ENCODE measurements around the gene L2HGDH.

The L2HGDH gene

GRCh38 chr14:50285861-50286260, 26.2 kb downstream of the L2HGDH start:
- no peak for DNase-seq

- no peak for DNase-seq
Measured at GRCh38 chr14:50272498-50272897, 39.5 kb downstream of the L2HGDH start.

DNA sequence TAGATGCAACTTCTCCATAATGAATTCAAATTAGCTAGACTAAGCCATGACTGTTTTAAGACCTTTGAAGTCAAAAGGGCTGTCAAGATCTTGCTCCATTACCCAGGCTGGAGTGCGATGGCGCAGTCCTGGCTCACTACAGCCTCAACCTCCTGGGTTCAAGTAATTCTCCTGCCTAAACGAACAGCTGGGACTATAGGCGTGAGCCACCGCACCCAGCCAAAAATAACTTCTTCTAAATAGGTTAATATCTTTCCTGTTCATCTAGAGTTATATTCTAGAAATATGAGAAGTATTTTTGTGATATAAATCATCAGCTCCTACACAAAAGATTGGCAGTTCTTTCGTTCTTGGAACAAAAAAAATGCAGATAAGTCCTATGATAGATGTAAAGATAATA, 41.1 kb downstream of the L2HGDH start:
- no peak for DNase-seq

DNA sequence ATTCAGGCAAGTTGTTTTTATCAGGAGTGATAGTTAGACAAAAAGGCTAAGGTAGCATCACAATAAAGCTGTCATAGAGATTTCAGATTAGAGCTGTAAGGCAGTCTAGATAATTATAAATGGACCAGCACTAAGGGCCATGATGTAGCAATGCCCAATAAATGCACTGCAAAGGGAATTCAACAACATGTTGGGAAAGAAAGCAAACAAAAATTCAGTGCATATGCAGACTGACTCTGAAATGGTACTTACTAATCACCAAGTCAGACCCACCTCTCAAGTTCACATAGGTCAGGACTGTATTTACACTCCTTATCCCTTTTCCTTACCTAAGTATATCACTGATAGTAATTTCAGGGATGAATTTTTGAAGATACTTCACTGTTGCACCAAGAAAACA, 47.0 kb downstream of the L2HGDH start:
- no peak for DNase-seq

DNA sequence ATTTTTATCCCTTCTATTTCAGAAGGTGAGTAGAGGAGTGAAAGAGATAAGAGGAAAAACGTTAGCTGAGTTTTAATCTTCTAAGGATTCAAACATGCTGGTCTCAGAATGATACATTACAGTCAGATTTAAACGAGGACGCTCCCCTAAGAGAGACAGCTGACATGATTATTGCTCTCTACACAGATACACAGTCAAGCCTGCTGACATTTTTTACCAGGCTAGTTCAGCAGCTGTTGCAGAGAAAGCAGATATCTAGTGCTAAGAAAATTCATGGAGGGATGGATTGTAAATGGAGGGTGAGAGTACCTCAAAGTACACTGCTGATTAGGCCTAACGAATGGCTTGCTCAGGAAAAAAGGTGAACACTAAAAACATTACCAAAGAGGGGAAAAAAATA, 48.7 kb downstream of the L2HGDH start:
- no peak for DNase-seq

GRCh38 chr14:50262865-50263264, 49.2 kb downstream of the L2HGDH start:
- no peak for DNase-seq

DNA sequence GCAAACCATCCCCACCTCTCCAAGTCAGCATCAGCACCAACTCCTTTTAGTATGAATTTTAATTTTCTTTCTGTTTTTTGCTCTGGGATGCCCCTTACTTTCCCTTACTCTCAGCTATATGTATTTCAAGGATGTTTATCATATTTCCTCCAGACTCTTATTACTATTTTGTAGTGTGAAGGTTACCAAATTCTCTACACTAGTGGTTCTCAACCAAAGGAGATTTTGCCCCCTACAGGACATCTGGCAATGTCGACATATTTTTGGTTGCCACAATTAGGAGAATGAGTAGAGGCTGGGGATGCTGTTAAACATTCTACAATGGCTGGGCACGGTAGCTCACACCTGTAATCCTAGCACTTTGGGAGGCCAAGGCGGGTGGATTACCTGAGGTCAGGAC, 51.5 kb downstream of the L2HGDH start:
- DNase-seq: peak; percentile 35

GRCh38 chr14:50260072-50260471, 52.0 kb downstream of the L2HGDH start:
- no peak for DNase-seq

DNA sequence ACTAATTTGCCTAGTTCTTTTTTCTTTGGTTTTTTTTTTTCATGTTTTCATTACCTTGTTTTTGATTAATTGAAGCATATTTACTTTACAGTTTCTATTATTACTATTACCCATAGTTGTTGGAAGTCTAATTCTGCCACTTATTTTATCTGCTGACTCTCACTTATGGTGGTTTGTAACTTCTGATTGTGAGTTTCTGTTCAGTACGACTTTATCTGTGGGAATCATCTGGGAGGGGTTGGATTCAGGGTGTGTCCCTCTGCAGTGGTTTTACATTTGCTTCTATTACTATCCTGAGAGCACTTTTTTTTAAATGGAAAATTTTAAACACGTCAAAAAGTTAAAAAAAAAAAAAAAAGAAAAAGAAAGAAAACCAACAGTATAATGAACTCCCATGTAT, 54.3 kb downstream of the L2HGDH start:
- DNase-seq: no peak

DNA sequence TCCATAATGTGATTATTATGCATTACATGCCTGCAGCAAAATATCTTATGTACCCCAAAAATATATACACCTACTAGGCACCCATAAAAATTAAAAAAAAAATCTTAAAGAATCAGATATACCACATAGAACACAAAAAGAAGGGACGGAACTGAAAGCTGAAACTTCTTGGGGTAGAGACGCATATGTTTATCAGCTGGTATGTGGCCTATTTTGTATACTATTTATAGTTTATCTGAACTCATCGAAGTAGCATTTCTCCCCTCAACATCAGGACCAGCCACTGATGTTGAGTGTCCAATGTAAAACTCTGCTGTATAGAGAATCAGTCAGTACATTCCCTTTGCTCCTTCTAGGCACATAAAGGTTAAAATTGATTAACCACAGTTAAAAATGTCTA, 57.8 kb downstream of the L2HGDH start:
- DNase-seq: no peak

DNA sequence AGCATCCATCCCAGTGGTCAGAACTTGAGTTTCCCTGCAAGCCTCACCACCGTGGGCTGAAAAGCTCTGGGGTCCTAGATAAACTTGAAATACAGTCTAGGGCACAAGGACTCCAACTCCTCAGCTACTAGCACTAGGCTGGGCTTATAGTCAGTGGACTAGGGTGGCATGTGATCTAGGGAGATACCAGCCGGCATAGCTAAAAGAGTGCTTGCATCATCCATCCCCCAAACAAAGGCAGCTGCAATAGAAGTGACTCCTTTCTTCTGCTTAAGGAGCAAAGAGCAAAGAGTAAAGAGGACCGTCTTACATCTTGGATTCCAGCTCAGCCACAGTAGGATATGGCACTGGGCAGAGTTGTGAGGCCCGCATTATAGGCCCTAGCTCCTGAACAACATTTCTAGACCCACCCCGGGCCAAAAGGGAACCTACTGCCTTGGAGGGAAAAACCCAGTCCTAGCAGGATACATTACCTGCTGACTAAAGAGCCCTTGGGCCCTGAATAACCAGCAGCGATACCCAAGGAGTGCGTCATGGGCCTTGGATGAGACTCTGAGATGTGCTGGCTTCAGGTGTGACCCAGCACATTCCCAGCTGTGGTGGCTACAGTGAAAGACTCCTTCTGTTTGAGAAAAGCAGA, 62.8 kb downstream of the L2HGDH start:
- DNase-seq: no peak

DNA sequence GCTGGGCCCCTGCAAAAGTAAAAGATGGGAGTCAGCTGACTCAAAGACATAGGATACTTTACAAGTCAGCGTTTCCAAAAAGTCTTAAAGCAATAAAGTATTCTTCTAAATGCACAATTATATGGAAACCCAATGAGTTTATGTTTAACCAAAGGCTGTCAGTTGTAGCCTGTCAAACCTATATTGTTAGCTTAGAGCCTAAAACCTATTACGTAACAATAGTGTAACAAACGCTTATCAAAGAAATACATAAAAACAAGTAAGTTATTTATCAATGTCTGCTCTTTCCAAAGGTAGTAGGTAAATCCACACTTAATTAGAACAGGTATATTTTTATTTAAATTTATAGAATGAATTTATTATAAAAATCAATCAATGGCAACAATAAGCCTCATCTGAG, 64.8 kb downstream of the L2HGDH start:
- no peak for DNase-seq

DNA sequence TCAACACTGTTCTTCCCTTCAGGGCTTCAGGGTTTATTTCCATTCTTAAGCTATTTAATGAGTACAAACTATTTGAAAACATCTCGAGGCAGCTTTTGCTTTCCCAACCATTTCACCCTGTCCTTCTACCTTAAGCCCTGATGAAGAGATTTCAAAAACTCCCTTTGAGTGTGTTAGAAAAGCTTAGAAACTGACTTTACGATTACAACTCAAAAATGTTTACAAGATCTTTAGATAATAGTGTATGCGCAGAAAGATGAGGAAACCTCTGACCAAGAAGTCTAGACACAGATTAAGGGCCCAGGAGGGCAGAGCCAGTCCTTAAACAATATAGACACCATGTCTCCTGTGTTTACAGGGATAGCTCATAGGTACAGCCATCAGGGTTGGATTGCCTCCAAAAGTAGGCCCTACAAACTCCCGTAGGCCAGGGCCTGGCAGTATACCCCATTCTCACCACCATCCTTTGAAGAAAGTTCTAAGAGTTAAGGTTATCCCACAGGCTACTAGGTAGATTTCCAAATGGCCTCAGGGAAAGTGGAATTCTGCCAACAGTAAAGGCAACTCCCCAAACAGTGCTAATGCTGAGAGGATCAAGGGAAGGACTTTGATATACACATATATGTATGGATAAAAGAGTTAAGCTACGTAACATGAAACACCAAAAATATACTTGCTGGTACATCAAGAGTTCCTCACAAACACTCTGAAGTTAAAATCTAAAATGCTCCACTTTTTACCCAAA, 69.3 kb downstream of the L2HGDH start:
- DNase-seq: no peak

DNA sequence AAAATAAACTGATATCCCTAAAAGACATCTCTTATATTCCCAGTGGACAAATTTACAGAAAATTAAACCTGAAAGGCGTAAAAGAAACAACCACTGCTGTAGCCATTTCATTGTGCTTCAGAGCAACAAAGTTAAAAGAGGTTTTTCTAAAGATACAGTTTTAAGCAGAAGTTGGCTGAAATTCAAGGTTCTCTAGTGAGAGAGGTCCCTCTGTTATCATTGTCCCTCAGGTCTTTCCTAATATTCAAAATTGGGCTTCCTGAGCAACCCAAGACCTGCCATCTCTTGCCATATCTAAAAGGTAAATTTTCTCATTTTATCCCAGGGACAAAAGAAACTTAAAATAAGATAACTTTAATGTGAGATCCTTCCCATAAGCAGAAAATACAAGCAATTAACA, 69.9 kb downstream of the L2HGDH start:
- no peak for DNase-seq

- DNase-seq: no peak
Measured at GRCh38 chr14:50237427-50237826, 74.6 kb downstream of the L2HGDH start.

- no peak for DNase-seq
Measured at GRCh38 chr14:50233951-50234250, 78.1 kb downstream of the L2HGDH start.

DNA sequence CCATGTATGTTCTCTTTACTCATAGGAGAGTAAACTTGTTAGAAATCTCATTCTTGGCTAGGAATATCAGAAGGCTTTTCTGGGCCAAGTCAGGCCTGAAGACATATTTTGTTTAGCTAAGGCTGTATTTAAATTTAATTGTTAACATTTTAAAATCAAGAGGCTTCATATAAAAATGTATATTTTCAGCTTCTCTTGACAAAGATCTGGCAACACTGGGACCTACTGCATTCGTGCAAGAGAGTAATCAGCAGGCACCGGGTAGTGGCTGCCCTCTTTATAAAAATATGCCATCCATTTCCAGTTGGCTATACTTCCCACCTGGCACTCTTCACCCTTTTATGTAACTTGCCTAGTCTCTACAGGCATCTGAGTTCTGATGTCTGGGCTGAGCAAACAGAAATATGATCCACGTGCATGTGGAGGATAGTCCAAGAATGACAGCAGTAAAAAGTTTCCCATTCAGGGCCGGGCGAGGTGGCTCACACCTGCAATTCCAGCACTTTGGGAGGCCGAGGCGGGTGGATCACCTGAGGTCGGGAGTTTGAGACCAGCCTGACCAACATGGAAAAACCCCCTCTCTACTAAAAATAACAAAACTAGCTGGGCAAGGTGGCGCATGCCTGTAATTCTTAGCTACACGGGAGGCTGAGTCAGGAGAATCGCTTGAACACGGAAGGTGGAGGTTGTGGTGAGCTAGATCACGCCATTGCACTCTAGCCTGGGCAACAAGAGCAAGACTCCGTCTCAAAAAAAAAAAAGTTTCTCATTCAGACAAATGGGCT, 78.7 kb downstream of the L2HGDH start:
- no peak for DNase-seq

GRCh38 chr14:50232276-50232642, 79.8 kb downstream of the L2HGDH start:
- peak; percentile 56 for DNase-seq

DNA sequence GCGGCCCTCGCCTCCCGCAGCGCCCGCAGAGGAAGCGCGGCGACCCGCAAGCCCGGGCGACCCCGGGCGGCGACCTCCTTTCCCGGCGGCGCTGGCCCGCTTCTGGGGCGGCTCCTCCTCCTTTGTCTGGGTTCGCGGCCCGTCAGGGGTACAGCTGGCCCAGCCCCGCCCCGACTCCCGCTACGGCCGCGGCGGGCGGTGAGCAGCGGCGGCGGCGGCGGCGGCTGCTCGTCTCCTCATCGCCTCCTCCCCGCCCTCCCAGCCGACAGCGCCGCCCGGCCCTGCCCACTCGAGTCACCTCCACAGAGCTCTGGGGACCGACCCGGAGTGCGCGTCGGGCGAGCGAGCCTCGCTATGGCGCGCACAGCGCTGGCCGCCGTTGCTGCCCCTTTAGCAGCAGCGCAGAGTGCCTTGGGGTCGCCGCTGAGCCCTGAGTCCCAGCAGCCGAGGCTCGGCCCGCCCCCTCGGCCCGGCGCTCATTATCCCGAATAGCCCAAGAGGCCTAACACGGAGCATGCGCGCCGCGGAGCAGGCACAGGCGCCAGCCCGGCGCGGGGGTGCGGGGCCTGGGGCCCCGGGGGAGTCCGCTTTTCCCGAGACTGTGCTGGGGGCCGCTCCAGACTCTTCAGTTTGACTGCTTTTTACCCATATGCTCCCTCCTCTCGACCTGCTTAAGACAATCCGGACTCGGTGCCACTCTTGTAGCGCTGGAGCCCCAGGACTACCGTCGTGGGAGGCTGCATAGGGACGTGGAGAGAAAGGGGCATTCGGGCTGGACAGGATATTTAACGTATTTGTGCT, 80.4 kb downstream of the L2HGDH start, which contains the start of gene SOS2:
SOS2 (minus strand) TSS at position 104 of the 801 bp plus-strand sequence. CDS start 295 bp downstream, outside the sequence.
- peak; percentile 89 for DNase-seq

GRCh38 chr14:50230701-50231474, 81.1 kb downstream of the L2HGDH start:
- peak; percentile 37 for DNase-seq

DNA sequence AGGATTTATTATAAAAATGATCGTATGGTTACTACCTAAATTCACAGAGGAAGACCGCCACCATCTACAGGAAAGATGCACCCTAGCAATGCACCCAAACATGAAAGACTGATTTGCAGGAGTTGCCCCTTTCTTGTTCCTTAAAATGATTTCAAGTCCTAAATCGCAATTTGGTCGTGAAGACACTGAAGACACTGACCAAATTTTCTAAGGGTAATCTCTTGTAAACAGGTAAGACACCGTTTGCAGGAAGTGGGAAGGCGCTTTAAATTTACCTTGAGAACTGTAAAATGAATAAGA, 81.7 kb downstream of the L2HGDH start:
- DNase-seq: no peak

- no peak for DNase-seq
Measured at GRCh38 chr14:50229681-50230080, 82.3 kb downstream of the L2HGDH start.

- no peak for DNase-seq
Measured at GRCh38 chr14:50228313-50228712, 83.7 kb downstream of the L2HGDH start.
